ENCODE measurements around the gene SCN5A. TPM values are rescaled to one million over a fixed set of nuclear protein-coding genes. Genes with fewer than 3 reads are reported as not detected.

SCN5A gene
- total and polyA plus RNA-seq, 2 of the 13 experiments (the other 11 are each of a cell fraction or from before 2014, with no cell fraction given): 0.22 TPM; not detected in 1

DNA sequence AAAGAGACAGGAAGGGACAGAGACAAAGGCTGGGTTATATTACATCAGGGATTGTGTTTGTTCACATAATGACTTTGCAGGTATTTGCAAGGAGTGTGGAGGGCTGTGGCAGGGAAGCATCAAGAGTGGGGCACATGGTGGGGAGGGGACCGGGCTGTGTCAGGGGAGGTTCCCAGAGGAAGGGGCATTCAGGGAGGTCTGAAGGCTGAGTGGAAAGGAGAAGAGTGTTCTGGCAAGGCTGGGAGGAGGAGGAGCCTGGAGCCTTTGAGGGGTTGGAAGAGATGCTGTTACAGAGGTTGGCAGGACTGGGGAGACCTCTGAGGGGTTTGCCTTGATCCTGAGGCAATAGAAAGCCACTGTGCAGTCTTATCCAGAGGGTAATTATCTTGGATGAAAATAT is 103.9 kb downstream of the SCN5A start (continued):
- TF ChIP-seq, protein P1, sequence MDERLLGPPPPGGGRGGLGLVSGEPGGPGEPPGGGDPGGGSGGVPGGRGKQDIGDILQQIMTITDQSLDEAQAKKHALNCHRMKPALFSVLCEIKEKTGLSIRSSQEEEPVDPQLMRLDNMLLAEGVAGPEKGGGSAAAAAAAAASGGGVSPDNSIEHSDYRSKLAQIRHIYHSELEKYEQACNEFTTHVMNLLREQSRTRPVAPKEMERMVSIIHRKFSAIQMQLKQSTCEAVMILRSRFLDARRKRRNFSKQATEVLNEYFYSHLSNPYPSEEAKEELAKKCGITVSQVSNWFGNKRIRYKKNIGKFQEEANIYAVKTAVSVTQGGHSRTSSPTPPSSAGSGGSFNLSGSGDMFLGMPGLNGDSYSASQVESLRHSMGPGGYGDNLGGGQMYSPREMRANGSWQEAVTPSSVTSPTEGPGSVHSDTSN (CRISPR knock-in tag; IDR thresholded peaks at IDR 0.05): no peak
- TF ChIP-seq AKAP8 (CRISPR knock-in tag; IDR thresholded peaks at IDR 0.05): no peak
- TF ChIP-seq KLF15 (CRISPR knock-in tag; IDR thresholded peaks at IDR 0.05; ENCODE audit: borderline replicate concordance): no peak
- no peak for TF ChIP-seq MZF1 (CRISPR knock-in tag; IDR thresholded peaks at IDR 0.05; ENCODE audit: borderline replicate concordance)
- TF ChIP-seq, protein P2, sequence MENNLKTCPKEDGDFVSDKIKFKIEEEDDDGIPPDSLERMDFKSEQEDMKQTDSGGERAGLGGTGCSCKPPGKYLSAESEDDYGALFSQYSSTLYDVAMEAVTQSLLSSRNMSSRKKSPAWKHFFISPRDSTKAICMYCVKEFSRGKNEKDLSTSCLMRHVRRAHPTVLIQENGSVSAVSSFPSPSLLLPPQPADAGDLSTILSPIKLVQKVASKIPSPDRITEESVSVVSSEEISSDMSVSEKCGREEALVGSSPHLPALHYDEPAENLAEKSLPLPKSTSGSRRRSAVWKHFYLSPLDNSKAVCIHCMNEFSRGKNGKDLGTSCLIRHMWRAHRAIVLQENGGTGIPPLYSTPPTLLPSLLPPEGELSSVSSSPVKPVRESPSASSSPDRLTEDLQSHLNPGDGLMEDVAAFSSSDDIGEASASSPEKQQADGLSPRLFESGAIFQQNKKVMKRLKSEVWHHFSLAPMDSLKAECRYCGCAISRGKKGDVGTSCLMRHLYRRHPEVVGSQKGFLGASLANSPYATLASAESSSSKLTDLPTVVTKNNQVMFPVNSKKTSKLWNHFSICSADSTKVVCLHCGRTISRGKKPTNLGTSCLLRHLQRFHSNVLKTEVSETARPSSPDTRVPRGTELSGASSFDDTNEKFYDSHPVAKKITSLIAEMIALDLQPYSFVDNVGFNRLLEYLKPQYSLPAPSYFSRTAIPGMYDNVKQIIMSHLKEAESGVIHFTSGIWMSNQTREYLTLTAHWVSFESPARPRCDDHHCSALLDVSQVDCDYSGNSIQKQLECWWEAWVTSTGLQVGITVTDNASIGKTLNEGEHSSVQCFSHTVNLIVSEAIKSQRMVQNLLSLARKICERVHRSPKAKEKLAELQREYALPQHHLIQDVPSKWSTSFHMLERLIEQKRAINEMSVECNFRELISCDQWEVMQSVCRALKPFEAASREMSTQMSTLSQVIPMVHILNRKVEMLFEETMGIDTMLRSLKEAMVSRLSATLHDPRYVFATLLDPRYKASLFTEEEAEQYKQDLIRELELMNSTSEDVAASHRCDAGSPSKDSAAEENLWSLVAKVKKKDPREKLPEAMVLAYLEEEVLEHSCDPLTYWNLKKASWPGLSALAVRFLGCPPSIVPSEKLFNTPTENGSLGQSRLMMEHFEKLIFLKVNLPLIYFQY (CRISPR knock-in tag; IDR thresholded peaks at IDR 0.05; ENCODE audit: borderline replicate concordance): no peak

GRCh38 chr3:38544926-38545325 is 104.6 kb downstream of the SCN5A start:
- H4K20me1 ChIP-seq (ENCODE audit: insufficient read depth, low read length): no peaks in the 10 kb centered on the region
- POLR2A ChIA-PET: no interaction called here
- BruUV-seq (replicated peaks): no TSS peak
- H3K4me1 ChIP-seq (ENCODE audit: insufficient read depth, low read length): no peaks in the 10 kb centered on the region
- intact Hi-C loops (cut with micrococcal nuclease; ENCODE audit: unreplicated experiment) (no loop called here), in situ Hi-C loops (cut with HindIII; ENCODE audit: extremely low pct_ligation_motif_present, low pct_unique_long_range_greater_than_20kb) (no loop called here)
- H3K79me2 ChIP-seq (ENCODE audit: insufficient read depth, low read length): no peaks in the 10 kb centered on the region
- DNase-seq (ENCODE audit: low spot score) (no peak), ATAC-seq (no peak), FAIRE-seq (no peak)
- peaks cover 2 to 43% of the 10 kb centered on the region in 2 experiments; a peak in 3 of 5 replicates for H3K27me3 ChIP-seq (ENCODE audit: control insufficient read depth in 1 of 2, insufficient read depth in 2 of 2, low read length in 2 of 2)
- WGBS (ENCODE audit: low lambda C conversion rate): 0% methylated on average over 1 of the region's 3 CpGs
- H3K9me3 ChIP-seq (ENCODE audit: low read length): no peaks in the 10 kb centered on the region
- H3K4me3 ChIP-seq (replicated peaks in 1 of 3; ENCODE audit: insufficient read depth in 1 of 3, low read depth in 2 of 3, low read length in 3 of 3): no peak overlapping the region
- no peaks in the 10 kb centered on the region for H3K36me3 ChIP-seq (replicated peaks in 1 of 2; ENCODE audit: control insufficient read depth in 1 of 2, insufficient read depth in 2 of 2, low read length in 2 of 2)
- H3K9ac ChIP-seq (ENCODE audit: insufficient read depth, low read depth, low read length): no peak overlapping the region
- CTCF ChIA-PET (ENCODE audit: low intra/inter-chr PET ratio, low total read pairs): no interaction called here
- H3K4me2 ChIP-seq (ENCODE audit: low read depth, low read length): no peak overlapping the region
- H3K27ac ChIP-seq (ENCODE audit: extremely low read length, insufficient read depth, low read length): no peak overlapping the region
- H2AFZ ChIP-seq (ENCODE audit: low read length): no peak overlapping the region
- TF ChIP-seq MEIS2 (CRISPR knock-in tag; IDR thresholded peaks at IDR 0.05) (no peak), SNAPC4 (CRISPR knock-in tag; IDR thresholded peaks at IDR 0.05) (no peak)
- TF ChIP-seq, protein P3, sequence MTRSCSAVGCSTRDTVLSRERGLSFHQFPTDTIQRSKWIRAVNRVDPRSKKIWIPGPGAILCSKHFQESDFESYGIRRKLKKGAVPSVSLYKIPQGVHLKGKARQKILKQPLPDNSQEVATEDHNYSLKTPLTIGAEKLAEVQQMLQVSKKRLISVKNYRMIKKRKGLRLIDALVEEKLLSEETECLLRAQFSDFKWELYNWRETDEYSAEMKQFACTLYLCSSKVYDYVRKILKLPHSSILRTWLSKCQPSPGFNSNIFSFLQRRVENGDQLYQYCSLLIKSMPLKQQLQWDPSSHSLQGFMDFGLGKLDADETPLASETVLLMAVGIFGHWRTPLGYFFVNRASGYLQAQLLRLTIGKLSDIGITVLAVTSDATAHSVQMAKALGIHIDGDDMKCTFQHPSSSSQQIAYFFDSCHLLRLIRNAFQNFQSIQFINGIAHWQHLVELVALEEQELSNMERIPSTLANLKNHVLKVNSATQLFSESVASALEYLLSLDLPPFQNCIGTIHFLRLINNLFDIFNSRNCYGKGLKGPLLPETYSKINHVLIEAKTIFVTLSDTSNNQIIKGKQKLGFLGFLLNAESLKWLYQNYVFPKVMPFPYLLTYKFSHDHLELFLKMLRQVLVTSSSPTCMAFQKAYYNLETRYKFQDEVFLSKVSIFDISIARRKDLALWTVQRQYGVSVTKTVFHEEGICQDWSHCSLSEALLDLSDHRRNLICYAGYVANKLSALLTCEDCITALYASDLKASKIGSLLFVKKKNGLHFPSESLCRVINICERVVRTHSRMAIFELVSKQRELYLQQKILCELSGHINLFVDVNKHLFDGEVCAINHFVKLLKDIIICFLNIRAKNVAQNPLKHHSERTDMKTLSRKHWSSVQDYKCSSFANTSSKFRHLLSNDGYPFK (CRISPR knock-in tag; IDR thresholded peaks at IDR 0.05; ENCODE audit: borderline replicate concordance): no peak
- TF ChIP-seq, protein P4, sequence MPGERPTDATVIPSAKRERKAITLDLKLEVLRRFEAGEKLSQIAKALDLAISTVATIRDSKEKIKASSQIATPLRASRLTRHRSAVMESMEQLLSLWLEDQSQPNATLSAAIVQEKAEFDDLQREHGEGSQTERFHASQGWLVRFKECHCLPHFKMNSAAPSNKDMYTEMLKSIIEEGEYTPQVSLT (CRISPR knock-in tag; IDR thresholded peaks at IDR 0.05; ENCODE audit: borderline replicate concordance, low read depth): no peak
